Naive thymus-derived CD4-positive, alpha-beta T cell (primary cell): ENCODE data around the gene SECTM1. TPM values are rescaled to one million over a fixed set of nuclear protein-coding genes. Genes with fewer than 3 reads are reported as not detected.

Source experiments
- ATAC-seq: fragments of 150-1000 bp; cut with Tn5 transposase; 2 replicates; pipeline ENCODE4 v1.10.0; 2021; ENCODE audit warnings: mild to moderate bottlenecking, moderate library complexity
- CTCF ChIA-PET: fragments of 350-600 bp; sonication (Branson Sonifier 250); formaldehyde crosslinking; loops from one replicate; lab custom pipeline; 2021; ENCODE audit warnings: antibody characterized with exemption; lab: Charles Lee
- POLR2A ChIA-PET: fragments of 350-600 bp; sonication (Branson Sonifier 250); formaldehyde crosslinking; loops from one replicate; lab custom pipeline; 2021; ENCODE audit warnings: antibody characterized with exemption, inconsistent platforms; lab: Charles Lee
- DNase-seq, 9 donors: peaks; one replicate each; pipeline versions ENCODE4 v3.0.0 to v3.0.0-alpha.2; 2020 to 2022; ENCODE audit warnings: mixed read lengths in 1 of 9
- H3K27ac ChIP-seq: one replicate; pipeline ENCODE4 v1.7.0; 2013; ENCODE audit warnings: mild to moderate bottlenecking, low read depth, low read length, moderate library complexity
- H3K27me3 ChIP-seq, 2 donors: one replicate each; pipeline ENCODE4 v1.7.0; 2013; ENCODE audit warnings: low read length in 2 of 2, mild to moderate bottlenecking in 2 of 2, moderate library complexity in 2 of 2; ENCODE audit not compliant: control insufficient read depth in 2 of 2, insufficient read depth in 2 of 2
- H3K36me3 ChIP-seq, 3 experiments: 1 replicate in 2 of 3; 2 replicates in 1 of 3; pipeline ENCODE4 v1.7.0; 2013; ENCODE audit warnings: low read length in 3 of 3, mild to moderate bottlenecking in 3 of 3, moderate library complexity in 1 of 3; ENCODE audit not compliant: insufficient read depth in 3 of 3, control insufficient read depth in 2 of 3
- H3K4me1 ChIP-seq, 2 donors: one replicate each; pipeline ENCODE4 v1.7.0; 2013; ENCODE audit warnings: low read length in 2 of 2, mild to moderate bottlenecking in 2 of 2, moderate library complexity in 1 of 2; ENCODE audit not compliant: control insufficient read depth in 2 of 2, insufficient read depth in 2 of 2
- H3K4me3 ChIP-seq: 2 replicates; pipeline ENCODE4 v1.7.0; 2013; ENCODE audit warnings: mild to moderate bottlenecking, low read length
- H3K9me3 ChIP-seq, 3 experiments: 1 replicate in 2 of 3; 2 replicates in 1 of 3; pipeline ENCODE4 v1.7.0; 2013; ENCODE audit warnings: low read length in 3 of 3; ENCODE audit not compliant: control insufficient read depth in 2 of 3
- H3K27ac Mint-ChIP-seq, 9 donors: one replicate each; pipeline ENCODE4 v1.8.0; 2020 to 2022; ENCODE audit warnings: mixed read lengths in 9 of 9, mild to moderate bottlenecking in 8 of 9, moderate library complexity in 5 of 9, inconsistent platforms in 2 of 9
- H3K27me3 Mint-ChIP-seq, 5 donors: one replicate each; pipeline ENCODE4 v1.8.0; 2021 to 2022; ENCODE audit warnings: mixed read lengths in 5 of 5, mild to moderate bottlenecking in 1 of 5
- H3K36me3 Mint-ChIP-seq, 5 donors: one replicate each; pipeline ENCODE4 v1.8.0; 2020 to 2022; ENCODE audit warnings: mixed read lengths in 5 of 5, mild to moderate bottlenecking in 3 of 5, inconsistent platforms in 1 of 5
- H3K4me1 Mint-ChIP-seq, 7 donors: one replicate each; pipeline ENCODE4 v1.8.0; 2020 to 2022; ENCODE audit warnings: mixed read lengths in 7 of 7, mild to moderate bottlenecking in 3 of 7, inconsistent platforms in 1 of 7
- H3K4me3 Mint-ChIP-seq, 10 donors: one replicate each; pipeline ENCODE4 v1.8.0; 2020 to 2022; ENCODE audit warnings: mild to moderate bottlenecking in 10 of 10, mixed read lengths in 10 of 10, moderate library complexity in 6 of 10, inconsistent platforms in 2 of 10
- H3K9me3 Mint-ChIP-seq, 11 donors: one replicate each; pipeline ENCODE4 v1.8.0; 2020 to 2022; ENCODE audit warnings: mixed read lengths in 11 of 11, mild to moderate bottlenecking in 4 of 11, inconsistent platforms in 1 of 11, moderate library complexity in 1 of 11
- intact Hi-C, 2 donors: fragments of 100-400 bp; cut with micrococcal nuclease; formaldehyde crosslinking; loops; one replicate each; pipeline ENCODE4 v1.15.1; 2023
- polyA plus RNA-seq, 2 donors: library from polyadenylated mRNA; unstranded; fragments of 300-500 nt; fragmentation: Illumina TruSeq; gene quantifications; one replicate each; pipeline ENCODE4 v1.2.3, GENCODE V29; 2021
- total RNA-seq, 6 experiments: library from RNA in 5 of 6; stranded (reverse) in 5 of 6; gene quantifications; 1 replicate in 5 of 6; 2 replicates in 1 of 6; pipeline ENCODE4 v1.2.3 and lab custom pipeline; 2021 to 2026

SECTM1 gene
- total and polyA plus RNA-seq, 7 experiments from 2014 or later = 1.5 to 32.4 (median 3.2) TPM

DNA sequence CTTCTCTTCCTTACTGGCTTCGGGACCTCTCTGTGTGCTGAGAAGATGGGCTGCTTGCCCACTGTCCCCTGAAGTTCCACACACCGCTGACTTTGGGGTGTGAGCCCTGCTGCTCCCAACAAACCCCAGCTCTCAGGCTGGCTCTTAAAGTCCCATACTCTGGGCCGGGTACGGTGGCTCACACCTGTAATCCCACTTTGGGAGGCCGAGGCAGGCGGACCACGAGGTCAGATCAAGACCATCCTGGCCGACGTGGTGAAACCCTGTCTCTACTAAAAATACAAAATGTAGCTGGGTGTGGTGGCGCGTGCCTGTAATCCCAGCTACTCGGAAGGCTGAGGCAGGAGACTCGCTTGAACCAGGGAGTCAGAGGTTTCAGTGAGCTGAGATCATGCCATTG is 33.3 kb downstream of the SECTM1 start:
- peak overlapping the region; percentile 92 to 99 (median 98) for H3K4me3 Mint-ChIP-seq
- peaks cover 24 to 90% (median 73%) of the 10 kb centered on the region in 7 donors for H3K4me1 Mint-ChIP-seq
- peaks cover 0 to 3% (median 0%) of the 10 kb centered on the region in 5 donors for H3K27me3 Mint-ChIP-seq
- H3K9me3 ChIP-seq = no peaks in the 10 kb centered on the region
- ATAC-seq = no peak
- peak overlapping the region; percentile 98 for H3K27ac ChIP-seq
- CTCF ChIA-PET = interaction anchor here (0.6 to 6.9 kb wide), 10 partner anchors 9 to 332 kb away, joined by 3 to 61 read pairs (median 4); partner anchors contain the start of gene CD7
- DNase-seq = no peak
- H3K4me1 ChIP-seq = peaks cover 76 to 79% of the 10 kb centered on the region in 2 donors
- no peaks in the 10 kb centered on the region for H3K36me3 ChIP-seq
- peak overlapping the region; percentile 100 for H3K27ac Mint-ChIP-seq
- H3K27me3 ChIP-seq = no peaks in the 10 kb centered on the region
- H3K4me3 ChIP-seq = peak overlapping the region; percentile 16
- peaks cover 0 to 3% (median 0%) of the 10 kb centered on the region in 11 donors for H3K9me3 Mint-ChIP-seq
- no peaks in the 10 kb centered on the region for H3K36me3 Mint-ChIP-seq
- POLR2A ChIA-PET = interaction anchor here (4.0 to 12.4 kb wide), 5 partner anchors 7 to 94 kb away, joined by 24 to 237 read pairs (median 27); partner anchors contain the start of genes CD7 and SECTM1
- intact Hi-C loops = no loop called here

DNA sequence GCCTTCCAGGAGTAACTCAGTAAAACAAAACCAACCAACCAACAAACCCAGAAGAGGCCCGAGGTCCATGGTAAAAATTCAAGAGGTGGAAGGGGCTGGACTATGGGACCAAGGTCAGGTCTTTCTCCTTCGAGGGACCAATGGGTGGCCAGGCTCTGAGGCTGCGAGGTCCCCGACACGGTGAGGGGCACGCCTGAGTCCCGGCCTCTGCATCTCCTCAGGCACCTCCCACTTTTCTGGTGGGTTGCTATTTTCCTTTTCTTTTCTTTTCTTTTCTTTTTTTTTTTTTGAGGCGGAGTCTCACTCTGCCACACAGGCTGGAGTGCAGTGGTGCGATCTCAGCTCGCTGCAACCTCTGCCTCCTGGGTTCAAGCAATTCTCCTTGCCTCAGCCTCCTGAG is 34.1 kb downstream of the SECTM1 start:
- ChIA-PET CTCF (interaction anchor here (0.7 to 6.9 kb wide), 7 partner anchors 10 to 149 kb away, joined by 3 to 61 read pairs (median 4); partner anchors contain the start of gene CD7), POLR2A (interaction anchor here (2.1 to 12.4 kb wide), 9 partner anchors 13 to 149 kb away, joined by 7 to 237 read pairs (median 24); partner anchors contain the start of genes CD7, CSNK1D, HEXD and OGFOD3)
- intact Hi-C loops = loop anchor here (2.0 to 10.0 kb wide), 6 partner anchors 63 to 435 kb away; partner anchors contain the start of genes CENPX (in 1 of the 2), HEXD (in 1 of the 2), LRRC45 (in 1 of the 2) and OGFOD3 (in 1 of the 2)
- Mint-ChIP-seq H3K4me1 (peaks cover 29 to 89% (median 75%) of the 10 kb centered on the region in 7 donors), H3K27me3 (peaks cover 0 to 3% (median 0%) of the 10 kb centered on the region in 5 donors), H3K4me3 (peak overlapping the region; percentile 92 to 99 (median 98)), H3K36me3 (no peaks in the 10 kb centered on the region), H3K27ac (peak overlapping the region; percentile 100), H3K9me3 (peaks cover 0 to 4% (median 0%) of the 10 kb centered on the region in 11 donors)
- Histone ChIP-seq H3K9me3 (no peaks in the 10 kb centered on the region), H3K4me3 (peak overlapping the region; percentile 57), H3K4me1 (peaks cover 74 to 76% of the 10 kb centered on the region in 2 donors), H3K27me3 (no peaks in the 10 kb centered on the region), H3K27ac (peak overlapping the region; percentile 98), H3K36me3 (no peaks in the 10 kb centered on the region)
- ATAC-seq (no peak), DNase-seq (peak in 8 of 9 donors; percentile 52 to 64 (median 56))

DNA sequence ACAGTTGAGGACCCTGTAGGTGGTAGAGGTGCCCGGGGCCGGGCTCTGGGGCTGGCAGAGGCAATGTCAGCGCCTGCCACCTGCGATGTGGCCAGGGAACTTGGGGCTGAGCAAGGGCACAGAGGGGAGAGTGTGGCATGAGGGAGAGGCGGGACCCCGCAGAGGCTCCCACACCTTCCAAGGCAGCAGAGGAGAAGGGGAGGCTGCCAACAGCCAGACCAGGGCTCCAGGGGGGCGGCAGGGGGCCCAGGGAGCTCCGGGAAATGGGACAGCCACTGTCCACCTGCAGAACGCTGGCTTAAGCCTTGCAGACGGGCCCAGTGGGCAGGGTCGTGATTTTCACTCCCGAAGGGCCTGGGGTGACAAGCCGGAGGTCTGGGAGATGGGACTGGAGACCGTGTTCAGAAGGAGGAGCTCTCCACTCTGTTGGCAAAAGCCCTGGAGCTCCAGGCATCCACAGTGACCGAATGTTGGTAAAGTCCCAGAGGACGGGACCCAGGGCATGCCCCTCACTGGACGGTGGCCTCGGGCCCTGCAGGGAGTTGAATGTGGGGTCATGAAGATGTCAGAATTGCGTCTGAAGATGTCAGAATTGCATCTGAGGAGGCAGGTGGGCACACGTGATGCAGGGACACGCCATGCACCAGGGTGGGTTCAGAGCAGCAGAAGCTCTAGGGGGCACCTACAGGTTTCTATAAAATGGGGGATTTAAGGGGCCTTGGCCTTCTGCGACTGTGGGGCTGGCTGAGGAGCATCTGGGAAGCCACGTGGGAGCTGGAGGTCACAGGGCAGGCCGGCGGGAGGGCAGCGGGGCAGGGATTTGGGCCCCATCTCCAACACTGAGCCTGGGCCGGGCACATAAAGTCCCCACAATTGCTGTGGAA is 34.8 kb downstream of the SECTM1 start:
- no peak for ATAC-seq
- Histone ChIP-seq H3K9me3 (no peaks in the 10 kb centered on the region), H3K4me1 (peaks cover 69 to 73% of the 10 kb centered on the region in 2 donors), H3K27ac (peak overlapping the region; percentile 98), H3K36me3 (no peaks in the 10 kb centered on the region), H3K4me3 (peak overlapping the region; percentile 57), H3K27me3 (no peaks in the 10 kb centered on the region)
- Mint-ChIP-seq H3K4me1 (peaks cover 32 to 93% (median 78%) of the 10 kb centered on the region in 7 donors), H3K36me3 (no peaks in the 10 kb centered on the region), H3K27me3 (peaks cover 0 to 3% (median 0%) of the 10 kb centered on the region in 5 donors), H3K27ac (peak overlapping the region; percentile 100), H3K4me3 (peak overlapping the region; percentile 92 to 99 (median 98)), H3K9me3 (peaks cover 0 to 4% (median 0%) of the 10 kb centered on the region in 11 donors)
- intact Hi-C loops = loop anchor here (1.0 to 10.0 kb wide), 12 partner anchors 19 to 434 kb away; partner anchors contain the start of genes CSNK1D (in 2 of the 2), CD7 (in 1 of the 2), CENPX (in 1 of the 2) and DCXR (in 1 of the 2)
- peak in 2 of 9 donors; percentile 25 to 29 for DNase-seq
- ChIA-PET POLR2A (interaction anchor here (0.8 to 12.4 kb wide), 27 partner anchors 10 to 331 kb away, joined by 3 to 237 read pairs (median 7); partner anchors contain the start of genes CCDC57, CD7, CSNK1D and HEXD), CTCF (interaction anchor here (1.1 to 6.9 kb wide), 5 partner anchors 17 to 63 kb away, joined by 3 to 61 read pairs (median 30); partner anchors contain the start of gene CD7)

DNA sequence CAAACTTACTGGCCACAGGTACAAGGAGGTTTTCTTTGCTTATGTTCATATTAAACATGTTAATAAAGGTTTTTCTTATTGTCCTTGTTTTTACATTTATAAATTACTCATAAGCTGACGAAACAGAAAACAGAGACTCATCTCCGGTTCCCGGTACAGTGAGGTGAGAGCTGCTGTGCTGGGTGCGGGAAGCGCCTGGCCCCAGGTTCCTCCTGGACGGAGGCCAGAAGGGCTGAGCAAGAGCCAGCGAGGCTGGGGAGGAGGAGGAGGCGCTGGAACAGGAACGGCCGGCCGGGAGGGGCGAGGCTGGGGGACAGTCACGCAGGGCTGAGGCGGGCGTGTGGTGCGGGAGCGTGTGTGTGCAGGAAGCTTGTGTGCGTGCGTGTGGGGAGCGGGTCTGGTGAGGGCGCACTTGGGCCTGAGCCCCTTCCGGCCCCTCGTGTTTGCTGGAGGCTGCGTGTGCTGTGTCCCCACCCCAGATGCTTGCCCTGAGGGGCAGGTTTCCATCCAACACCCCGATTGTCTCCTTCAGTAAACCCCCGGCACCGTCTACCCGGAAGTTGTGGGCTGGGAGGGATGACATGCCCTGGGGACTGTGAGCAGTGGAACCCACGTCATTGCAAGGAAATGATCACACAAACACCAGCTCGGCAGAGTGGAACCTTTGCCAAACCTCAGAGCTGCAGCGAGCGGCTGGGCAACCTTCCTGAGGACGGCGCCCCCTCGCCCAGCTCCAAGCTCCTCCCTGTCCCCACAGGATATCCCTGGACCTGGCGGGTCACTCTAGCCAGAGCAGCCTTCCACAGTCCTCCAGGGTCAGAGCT is 35.6 kb downstream of the SECTM1 start:
- H3K9me3 ChIP-seq = no peaks in the 10 kb centered on the region
- Mint-ChIP-seq H3K4me3 (peak overlapping the region; percentile 92 to 99 (median 98)), H3K27ac (peak overlapping the region; percentile 100), H3K9me3 (peaks cover 0 to 4% (median 0%) of the 10 kb centered on the region in 11 donors), H3K27me3 (peaks cover 0 to 3% (median 0%) of the 10 kb centered on the region in 5 donors), H3K4me1 (peaks cover 23 to 89% (median 76%) of the 10 kb centered on the region in 7 donors), H3K36me3 (peaks cover 0 to 1% (median 0%) of the 10 kb centered on the region in 5 donors)
- H3K4me3 ChIP-seq = peak overlapping the region; percentile 57
- H3K27me3 ChIP-seq = no peaks in the 10 kb centered on the region
- ChIA-PET CTCF (interaction anchor here (0.7 to 6.9 kb wide), 6 partner anchors 18 to 172 kb away, joined by 3 to 61 read pairs (median 18); partner anchors contain the start of gene CD7), POLR2A (interaction anchor here (0.8 to 12.4 kb wide), 29 partner anchors 7 to 330 kb away, joined by 3 to 237 read pairs (median 7); partner anchors contain the start of genes CCDC57, CD7, CSNK1D and HEXD)
- H3K4me1 ChIP-seq = peaks cover 61 to 65% of the 10 kb centered on the region in 2 donors
- DNase-seq (peak; percentile 68 to 99 (median 96)), ATAC-seq (peak; percentile 86)
- peak overlapping the region; percentile 98 for H3K27ac ChIP-seq
- intact Hi-C loops = loop anchor here (1.0 to 10.0 kb wide), 13 partner anchors 19 to 433 kb away; partner anchors contain the start of genes CSNK1D (in 2 of the 2), CD7 (in 1 of the 2), CENPX (in 1 of the 2) and DCXR (in 1 of the 2)
- no peaks in the 10 kb centered on the region for H3K36me3 ChIP-seq

DNA sequence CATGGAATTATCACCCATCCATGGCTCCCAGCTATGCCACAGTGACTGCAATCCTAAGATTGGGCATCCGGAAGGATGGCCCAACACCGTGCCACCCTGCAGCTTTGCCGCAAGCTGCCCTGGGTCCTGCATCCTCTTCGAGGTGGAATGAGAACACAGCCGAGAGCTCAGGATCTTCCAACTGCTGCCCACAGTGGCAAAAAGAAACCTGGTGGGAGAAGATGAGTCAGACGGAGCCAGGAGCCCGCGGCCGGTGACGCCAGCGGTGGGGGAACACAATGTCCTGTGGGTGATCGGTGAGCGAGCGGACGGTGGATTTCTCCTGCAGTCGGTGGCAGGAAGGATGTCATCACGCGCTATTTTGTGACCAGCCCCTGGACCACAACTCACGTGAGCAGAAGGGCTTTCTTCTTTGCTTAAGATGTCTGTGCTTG is 36.3 kb downstream of the SECTM1 start:
- peak in 4 of 9 donors; percentile 56 to 88 (median 74) for DNase-seq
- peaks cover 22 to 88% (median 75%) of the 10 kb centered on the region in 7 donors for H3K4me1 Mint-ChIP-seq
- peaks cover 0 to 3% (median 0%) of the 10 kb centered on the region in 5 donors for H3K27me3 Mint-ChIP-seq
- H3K36me3 ChIP-seq = no peaks in the 10 kb centered on the region
- ATAC-seq = peak; percentile 25
- intact Hi-C loops = loop anchor here (2.0 to 10.0 kb wide), 4 partner anchors 58 to 432 kb away; partner anchors contain the start of genes CENPX (in 1 of the 2), HEXD (in 1 of the 2), LRRC45 (in 1 of the 2) and OGFOD3 (in 1 of the 2)
- peaks cover 0 to 1% (median 0%) of the 10 kb centered on the region in 5 donors for H3K36me3 Mint-ChIP-seq
- H3K4me1 ChIP-seq = peaks cover 56 to 58% of the 10 kb centered on the region in 2 donors
- H3K27ac Mint-ChIP-seq = peak overlapping the region; percentile 100
- H3K27me3 ChIP-seq = no peaks in the 10 kb centered on the region
- H3K9me3 Mint-ChIP-seq = peaks cover 0 to 4% (median 0%) of the 10 kb centered on the region in 11 donors
- H3K4me3 ChIP-seq = peak overlapping the region; percentile 57
- peak overlapping the region; percentile 98 for H3K27ac ChIP-seq
- ChIA-PET POLR2A (interaction anchor here (0.6 to 12.4 kb wide), 24 partner anchors 8 to 330 kb away, joined by 3 to 237 read pairs (median 8); partner anchors contain the start of genes CCDC57, CD7, CSNK1D and HEXD), CTCF (interaction anchor here (0.7 to 6.9 kb wide), 5 partner anchors 19 to 171 kb away, joined by 3 to 61 read pairs (median 7); partner anchors contain the start of gene CD7)
- H3K9me3 ChIP-seq = no peaks in the 10 kb centered on the region
- peak overlapping the region; percentile 92 to 99 (median 98) for H3K4me3 Mint-ChIP-seq
